HG03095 (cell line): ENCODE results near the gene PRSS53.
"Not testable (repeated sequence)": the region's sequence is repeated elsewhere in the genome, so short reads cannot be mapped to it uniquely, and the experiment has no call there.

Source experiments
- ATAC-seq: cut with Tn5 transposase; IDR thresholded peaks from one replicate; pipeline ENCODE4 v1.9.1; 2021; ENCODE audit warnings: moderate library complexity; ENCODE audit not compliant: unreplicated experiment

Gene PRSS53

GRCh38 chr16:31088459-31089183 is at the start of gene PRSS53:
TSS of gene PRSS53 (minus strand) at chr16:31088943. CDS start at chr16:31088809, 134 bp downstream.
- ATAC-seq = no peak

- ATAC-seq = not testable (repeated sequence)
Observed at GRCh38 chr16:31136822-31137499, 48.2 kb upstream of the PRSS53 start.

GRCh38 chr16:31136287-31136662 is 47.5 kb upstream of the PRSS53 start:
- ATAC-seq = no peak

- ATAC-seq = no peak
Observed at GRCh38 chr16:31135535-31136286, 47.0 kb upstream of the PRSS53 start, which contains the start of gene PRSS8. TSS of gene PRSS8 (minus strand) at chr16:31135727. CDS start at chr16:31135498, 229 bp downstream.

GRCh38 chr16:31134625-31135534 is 46.1 kb upstream of the PRSS53 start:
- ATAC-seq = no peak

- ATAC-seq = no peak
Observed at GRCh38 chr16:31134091-31134571, 45.4 kb upstream of the PRSS53 start.

- no peak for ATAC-seq
Observed at GRCh38 chr16:31133046-31133501, 44.3 kb upstream of the PRSS53 start.

- no peak for ATAC-seq
Observed at GRCh38 chr16:31132303-31132979, 43.7 kb upstream of the PRSS53 start.

GRCh38 chr16:31131841-31132271 is 43.1 kb upstream of the PRSS53 start:
- no peak for ATAC-seq

GRCh38 chr16:31131416-31131815 is 42.7 kb upstream of the PRSS53 start:
- no peak for ATAC-seq

- no peak for ATAC-seq
Observed at GRCh38 chr16:31130899-31131298, 42.2 kb upstream of the PRSS53 start.

- no peak for ATAC-seq
Observed at GRCh38 chr16:31130336-31130891, 41.7 kb upstream of the PRSS53 start.

- ATAC-seq = no peak
Observed at GRCh38 chr16:31129568-31130335, 41.0 kb upstream of the PRSS53 start.

- ATAC-seq = no peak
Observed at GRCh38 chr16:31128711-31129567, 40.2 kb upstream of the PRSS53 start.

GRCh38 chr16:31127182-31127581 is 38.4 kb upstream of the PRSS53 start:
- no peak for ATAC-seq

GRCh38 chr16:31125844-31126243 is 37.1 kb upstream of the PRSS53 start:
- no peak for ATAC-seq

- ATAC-seq = no peak
Observed at GRCh38 chr16:31120129-31120528, 31.4 kb upstream of the PRSS53 start.
